ENCODE data around the gene DGKG. TPM values are rescaled to one million over a fixed set of nuclear protein-coding genes. Genes with fewer than 3 reads are reported as not detected.

Gene DGKG
- total and polyA plus RNA-seq, 12 donors, result 7.2 to 75.7 (median 41.4) TPM

DNA sequence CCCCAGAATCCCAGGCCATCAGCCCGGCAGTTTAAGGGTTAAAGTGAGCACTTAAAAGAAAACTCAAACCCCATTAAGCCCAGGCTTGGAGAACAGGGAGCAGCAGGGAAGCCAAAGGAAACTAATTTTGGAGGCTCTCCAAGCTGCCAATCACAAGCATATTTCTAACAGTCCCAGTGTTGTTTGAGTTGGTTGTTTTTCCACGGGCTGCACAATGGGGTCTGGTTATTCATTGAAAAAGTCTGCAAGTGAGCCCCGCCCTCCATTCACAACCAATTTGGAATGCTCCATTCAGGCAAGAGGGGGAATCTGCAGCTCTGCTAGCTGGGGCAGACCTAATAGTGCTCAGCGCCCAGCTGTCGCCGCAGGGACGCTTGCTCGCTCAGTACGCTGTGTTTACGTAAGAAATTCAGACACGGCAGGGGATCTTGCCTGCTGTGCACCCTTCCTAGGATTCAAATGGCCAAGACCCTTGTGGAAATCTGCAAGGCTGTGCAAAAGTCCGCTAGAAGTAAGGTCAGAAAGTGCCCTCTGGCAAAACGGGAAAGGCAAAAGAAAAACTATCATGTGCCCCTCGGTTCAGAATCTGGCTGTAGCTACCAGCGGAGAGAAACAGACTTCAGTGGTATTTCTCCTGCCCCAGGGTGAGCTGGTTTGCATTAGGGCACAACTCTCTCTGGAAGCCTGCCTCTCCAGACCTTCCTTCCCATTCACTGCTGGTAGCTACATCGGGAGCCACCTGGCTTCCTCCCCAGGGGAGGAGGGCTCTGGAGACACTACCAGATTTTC, 264.2 kb downstream of the DGKG start:
- WGBS, 2 donors, result 0 to 1% methylated on average over 16 of the region's 16 CpGs
- H3K36me3 ChIP-seq, result no peaks in the 10 kb centered on the region
- peak overlapping the region in 8 of 10 donors; percentile 15 to 56 (median 38) for H3K27ac ChIP-seq
- peaks cover 3 to 56% (median 32%) of the 10 kb centered on the region in 9 donors for H3K4me1 ChIP-seq
- H3K9me3 ChIP-seq, result no peaks in the 10 kb centered on the region
- intact Hi-C loops (cut with DNase I), result no loop called here
- peak overlapping the region in 9 of 10 donors; percentile 8 to 56 (median 49) for H3K4me3 ChIP-seq
- peak; percentile 84 to 95 (median 92) for ATAC-seq
- peak; percentile 40 to 85 for DNase-seq
- peaks cover 0 to 5% (median 0%) of the 10 kb centered on the region in 7 donors for H3K27me3 ChIP-seq
- TF ChIP-seq, protein P1, sequence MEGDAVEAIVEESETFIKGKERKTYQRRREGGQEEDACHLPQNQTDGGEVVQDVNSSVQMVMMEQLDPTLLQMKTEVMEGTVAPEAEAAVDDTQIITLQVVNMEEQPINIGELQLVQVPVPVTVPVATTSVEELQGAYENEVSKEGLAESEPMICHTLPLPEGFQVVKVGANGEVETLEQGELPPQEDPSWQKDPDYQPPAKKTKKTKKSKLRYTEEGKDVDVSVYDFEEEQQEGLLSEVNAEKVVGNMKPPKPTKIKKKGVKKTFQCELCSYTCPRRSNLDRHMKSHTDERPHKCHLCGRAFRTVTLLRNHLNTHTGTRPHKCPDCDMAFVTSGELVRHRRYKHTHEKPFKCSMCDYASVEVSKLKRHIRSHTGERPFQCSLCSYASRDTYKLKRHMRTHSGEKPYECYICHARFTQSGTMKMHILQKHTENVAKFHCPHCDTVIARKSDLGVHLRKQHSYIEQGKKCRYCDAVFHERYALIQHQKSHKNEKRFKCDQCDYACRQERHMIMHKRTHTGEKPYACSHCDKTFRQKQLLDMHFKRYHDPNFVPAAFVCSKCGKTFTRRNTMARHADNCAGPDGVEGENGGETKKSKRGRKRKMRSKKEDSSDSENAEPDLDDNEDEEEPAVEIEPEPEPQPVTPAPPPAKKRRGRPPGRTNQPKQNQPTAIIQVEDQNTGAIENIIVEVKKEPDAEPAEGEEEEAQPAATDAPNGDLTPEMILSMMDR (IDR thresholded peaks at IDR 0.05), result no peak

DNA sequence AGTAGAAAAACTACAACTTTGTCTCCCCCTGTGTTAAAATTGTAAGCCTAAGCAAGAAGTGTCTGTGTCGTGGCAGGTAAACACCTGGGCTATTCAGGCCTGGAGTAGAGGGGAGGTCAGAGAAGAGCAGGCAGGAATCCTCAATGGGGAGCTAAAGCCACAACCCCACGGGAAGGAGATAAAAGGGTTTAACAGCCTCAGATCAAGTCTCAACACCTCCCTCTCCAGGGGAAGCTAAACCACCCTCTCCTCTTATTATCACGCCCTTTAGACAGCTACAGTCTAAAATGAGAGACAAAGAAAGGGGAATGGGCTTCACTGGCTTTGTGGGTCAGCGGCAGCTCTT, 264.7 kb downstream of the DGKG start:
- Histone ChIP-seq H3K4me3 (peak overlapping the region in 9 of 10 donors; percentile 8 to 56 (median 49)), H3K27ac (no peak overlapping the region), H3K4me1 (peaks cover 3 to 57% (median 32%) of the 10 kb centered on the region in 9 donors), H3K27me3 (peaks cover 0 to 5% (median 0%) of the 10 kb centered on the region in 7 donors), H3K36me3 (no peaks in the 10 kb centered on the region), H3K9me3 (no peaks in the 10 kb centered on the region)
- DNase-seq (no peak), ATAC-seq (peak in 1 of 8 donors; percentile 5)
- intact Hi-C loops (cut with DNase I), result no loop called here
- TF ChIP-seq, protein P1 (IDR thresholded peaks at IDR 0.05), result no peak
- 22 to 27% methylated on average over 4 of the region's 4 CpGs for whole genome bisulfite sequencing, 2 donors

Other genes starting within 250 kb of the DGKG start
- 1 to 10 TPM in 5 of 10 donors, under 1 TPM in 5; 0.28 to 1.6 (median 1.00) TPM for gene CRYGS, start 182.1 kb upstream of the DGKG start, total RNA-seq
- gene CRYGS, start 182.1 kb upstream of the DGKG start, polyA plus RNA-seq, result 1 to 10 TPM; 1.2 to 8.9 TPM
- gene TBCCD1, start 205.1 kb upstream of the DGKG start, total RNA-seq, result 1 to 10 TPM; 5.6 to 7.9 (median 6.9) TPM
- gene TBCCD1, start 205.1 kb upstream of the DGKG start, polyA plus RNA-seq, result 1 to 10 TPM; 3.1 to 5.7 TPM
- gene DNAJB11, start 208.5 kb upstream of the DGKG start, total RNA-seq, result 10 to 100 TPM; 17.9 to 39.9 (median 23.9) TPM
- 100 to 1,000 TPM in 1 of 2 donors, 10 to 100 TPM in 1; 36.9 to 147 TPM for gene DNAJB11, start 208.5 kb upstream of the DGKG start, polyA plus RNA-seq

Data from heart right ventricle (tissue), 16 donors.